K562 (cell line): ENCODE results near the gene TET2. TPM values are rescaled to one million over a fixed set of nuclear protein-coding genes. Genes with fewer than 3 reads are reported as not detected.

Source experiments
- ATAC-seq: fragments of 200-7000 bp; cut with Tn5 transposase; 3 replicates; pipeline ENCODE4 v1.9.1; 2020; ENCODE audit warnings: moderate library complexity
- BruUV-seq: library from RNA; stranded (reverse); fragments of 400-500 nt; replicated peaks from 2 replicates; lab custom pipeline; 2021; lab: Mats Ljungman, UMichigan
- CTCF ChIA-PET: fragments of 300-600 bp; formaldehyde crosslinking; extraction: SDS; loops from one replicate; lab custom pipeline; 2021; ENCODE audit warnings: low intra/inter-chr PET ratio; lab: Yijun Ruan, JAX
- POLR2A ChIA-PET: fragments of 300-600, 350-650 bp; sonication (Branson Sonifier 250); formaldehyde crosslinking; extraction: SDS; loops from one replicate; lab custom pipeline; 2021; ENCODE audit warnings: antibody characterized with exemption, inconsistent platforms; lab: Yijun Ruan, JAX
- DNase-seq, 4 experiments: peaks; one replicate each; pipeline versions ENCODE4 v3.0.0 to v3.0.0-alpha.2; 2011 to 2018; ENCODE audit warnings: low spot score in 3 of 4, mixed read lengths in 3 of 4; ENCODE audit errors: extremely low read depth in 1 of 4
- FAIRE-seq: peaks from 2 replicates; lab custom pipeline; 2011; peaks lifted over from hg19 to GRCh38; lab: Jason Lieb, UNC
- H2AFZ ChIP-seq: 2 replicates; pipeline ENCODE4 v1.6.0; 2011; ENCODE audit warnings: low read depth, low read length, control low read depth, inconsistent platforms
- H3K27ac ChIP-seq: fragments of 200-600 bp; 3 replicates; pipeline ENCODE4 v1.8.0; 2011; ENCODE audit warnings: low read depth, mild to moderate bottlenecking, control low read depth, inconsistent platforms, low read length, moderate library complexity, mixed read lengths; ENCODE audit errors: extremely low read depth
- H3K27me3 ChIP-seq, 2 experiments: fragments of 300-600 bp in 1 of 2; 2 replicates in 1 of 2; 3 replicates in 1 of 2; pipeline versions ENCODE4 v1.6.0 to v1.8.0; 2011; ENCODE audit warnings: inconsistent platforms in 2 of 2, low read length in 2 of 2, mild to moderate bottlenecking in 1 of 2, mixed read lengths in 1 of 2, moderate library complexity in 1 of 2; ENCODE audit not compliant: control insufficient read depth in 2 of 2, insufficient read depth in 2 of 2
- H3K36me3 ChIP-seq: fragments of 300-600 bp; 3 replicates; pipeline ENCODE4 v1.8.0; 2011; ENCODE audit warnings: mild to moderate bottlenecking, low read length, inconsistent platforms; ENCODE audit not compliant: control insufficient read depth, insufficient read depth
- H3K4me1 ChIP-seq, 2 experiments: fragments of 200-600 bp in 1 of 2; replicated peaks in 1 of 2; 2 replicates in 1 of 2; 3 replicates in 1 of 2; pipeline versions ENCODE4 v1.5.1 to v1.8.0; 2011; ENCODE audit warnings: inconsistent platforms in 2 of 2, low read length in 2 of 2, mild to moderate bottlenecking in 1 of 2, mixed read lengths in 1 of 2, moderate library complexity in 1 of 2; ENCODE audit not compliant: control insufficient read depth in 2 of 2, insufficient read depth in 2 of 2
- H3K4me2 ChIP-seq: 2 replicates; pipeline ENCODE4 v1.6.1; 2011; ENCODE audit warnings: low read length, control low read depth, inconsistent platforms, mixed read lengths; ENCODE audit not compliant: insufficient read depth
- H3K4me3 ChIP-seq: fragments of 200-600 bp; sonication (generic), shearing (Covaris generic); 2 replicates; pipeline ENCODE4 v1.5.1; 2016; ENCODE audit warnings: control low read depth, inconsistent platforms
- H3K79me2 ChIP-seq: fragments of 200-600 bp; 3 replicates; pipeline ENCODE4 v1.8.0; 2011; ENCODE audit warnings: low read length, inconsistent platforms; ENCODE audit not compliant: control insufficient read depth, insufficient read depth
- H3K9ac ChIP-seq, 2 experiments: 2 replicates each; pipeline versions ENCODE4 v1.6.0 to v1.6.1; 2011; ENCODE audit warnings: low read depth in 2 of 2, low read length in 2 of 2, control low read depth in 1 of 2, inconsistent platforms in 1 of 2, mild to moderate bottlenecking in 1 of 2, mixed read lengths in 1 of 2; ENCODE audit not compliant: insufficient read depth in 1 of 2
- H3K9me1 ChIP-seq: one replicate; pipeline ENCODE4 v1.6.0; 2011; ENCODE audit warnings: inconsistent platforms, mild to moderate bottlenecking, low read length, moderate library complexity; ENCODE audit not compliant: control insufficient read depth, insufficient read depth
- H3K9me3 ChIP-seq: replicated peaks from 2 replicates; pipeline ENCODE4 v1.5.1; 2011; ENCODE audit warnings: low read depth, low read length, inconsistent platforms; ENCODE audit not compliant: control insufficient read depth, insufficient read depth
- H4K20me1 ChIP-seq: replicated peaks from 2 replicates; pipeline ENCODE4 v1.6.1; 2011; ENCODE audit warnings: low read length, inconsistent platforms, mixed read lengths; ENCODE audit not compliant: control insufficient read depth, insufficient read depth
- BRD9 ChIP-seq: fragments of 450-650 bp; IDR thresholded peaks from 2 replicates; pipeline ENCODE4 v1.6.1; 2018; ENCODE audit warnings: low read depth; ENCODE audit not compliant: partially characterized antibody
- GABPB2 ChIP-seq: fragments of 250-450 bp; sonication (Bioruptor Pico); conservative IDR thresholded peaks from 2 replicates; pipeline ENCODE4 v1.5.1; 2021; ENCODE audit warnings: mild to moderate bottlenecking
- HEY1 ChIP-seq: fragments of 250-450 bp; sonication (Bioruptor Pico); IDR thresholded peaks from 2 replicates; pipeline ENCODE4 v1.5.0; 2020; ENCODE audit warnings: mild to moderate bottlenecking, moderate library complexity, borderline replicate concordance
- MCM2 ChIP-seq: fragments of 450-650 bp; IDR thresholded peaks from 2 replicates; pipeline ENCODE4 v1.6.1; 2017; ENCODE audit warnings: low read depth, mild to moderate bottlenecking
- POLR3A ChIP-seq: IDR thresholded peaks from 2 replicates; pipeline ENCODE4 v1.6.1; 2011; ENCODE audit warnings: borderline replicate concordance, mild to moderate bottlenecking, moderate library complexity; ENCODE audit not compliant: insufficient read length, insufficient read depth; ENCODE audit errors: extremely low read depth
- PTRF ChIP-seq: fragments of 450-650 bp; IDR thresholded peaks from 2 replicates; pipeline ENCODE4 v1.6.1; 2016; ENCODE audit warnings: mild to moderate bottlenecking, missing genetic modification characterization, missing compliant biosample characterization
- PURB ChIP-seq: sonication (generic); formaldehyde crosslinking; IDR thresholded peaks from 2 replicates; pipeline ENCODE4 v1.9.0; 2021; ENCODE audit warnings: low read depth, mild to moderate bottlenecking, missing genetic modification reagents
- SUPT5H ChIP-seq: fragments of 450-650 bp; IDR thresholded peaks from 2 replicates; pipeline ENCODE4 v1.6.1; 2016
- YY1 ChIP-seq, 3 experiments: IDR thresholded peaks; 2 replicates each; pipeline ENCODE4 v1.6.1; 2011; ENCODE audit warnings: low read length in 2 of 3, mild to moderate bottlenecking in 2 of 3, moderate library complexity in 2 of 3, borderline replicate concordance in 1 of 3, control low read depth in 1 of 3, low read depth in 1 of 3; ENCODE audit not compliant: insufficient read depth in 3 of 3, insufficient replicate concordance in 2 of 3, control insufficient read depth in 1 of 3, insufficient read length in 1 of 3; ENCODE audit errors: extremely low read depth in 1 of 3
- ZNF57 ChIP-seq: fragments of 450-650 bp; formaldehyde crosslinking; IDR thresholded peaks from 2 replicates; pipeline ENCODE4 v1.4.0; 2020; ENCODE audit warnings: mild to moderate bottlenecking, moderate library complexity
- WGBS: fragments of 100-300 bp; shearing (Covaris generic); methylation state at CpG from one replicate; pipeline ENCODE4 v1.1.6; 2016; ENCODE audit warnings: low coverage, mixed read lengths; ENCODE audit not compliant: insufficient coverage; ENCODE audit errors: missing lambda C conversion rate; 5-methylcytosine and 5-hydroxymethylcytosine counted together
- in situ Hi-C: fragments of 300-500 bp; cut with MboI; formaldehyde crosslinking; loops from 4 replicates; pipeline ENCODE4 v1.15.0; 2018; ENCODE audit warnings: inconsistent platforms, mixed read lengths
- intact Hi-C: fragments of 100-400 bp; cut with micrococcal nuclease; formaldehyde crosslinking; loops from 2 replicates; pipeline ENCODE4 v1.14.2; 2022
- polyA plus RNA-seq, 8 experiments: library from polyadenylated mRNA; depleted of rRNA in 4 of 8; stranded (reverse) in 5 of 8; unstranded in 3 of 8; fragments of >200 nt; fragmentation: Nextera tagmentation in 2 of 8; fragmentation: Illumina TruSeq in 1 of 8; extraction: Ambion mirVana in 2 of 8; extraction: Trizol in 1 of 8; gene quantifications; 2 replicates each; pipeline versions ENCODE4 v1.2.1 to v1.2.3, GENCODE V29; 2011 to 2014; ENCODE audit warnings: inconsistent platforms in 1 of 8, missing spikeins in 1 of 8
- total RNA-seq, 7 experiments: library from RNA; depleted of rRNA in 6 of 7; stranded (reverse); fragments of >200 nt in 6 of 7; fragmentation: Illumina TruSeq in 2 of 7; extraction: Trizol in 2 of 7; gene quantifications; 2 replicates each; pipeline versions ENCODE4 v1.2.1 to v1.2.3, GENCODE V29; 2011 to 2021; ENCODE audit warnings: low replicate concordance in 1 of 7

The TET2 gene
- total and polyA plus RNA-seq, 9 of the 15 experiments (the other 6 are each of a cell fraction or from before 2014, with no cell fraction given), result 0.80 to 11.1 (median 4.9) TPM

DNA sequence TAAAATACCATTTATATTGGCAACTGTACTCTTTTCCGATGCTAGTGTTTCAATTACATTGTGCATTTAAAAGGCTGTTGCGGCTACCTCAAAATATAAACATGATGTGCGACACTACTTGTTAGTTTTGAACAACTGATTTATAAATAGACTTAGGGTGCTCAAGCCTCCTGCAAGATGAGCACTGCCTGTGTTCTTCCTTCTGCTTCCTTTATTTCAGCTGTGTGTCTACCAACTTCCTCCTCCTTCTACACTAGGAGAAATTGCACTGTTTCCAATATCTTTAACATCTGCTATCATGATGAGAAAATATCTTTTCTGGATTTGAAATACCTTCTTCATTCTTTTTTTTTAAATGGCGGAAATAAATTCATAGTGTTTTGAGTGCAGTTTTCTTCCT is 24.0 kb downstream of the TET2 start:
- H3K4me2 ChIP-seq, result no peak overlapping the region
- TF ChIP-seq HEY1 (CRISPR knock-in tag), result no peak
- no peak for TF ChIP-seq GABPB2 (CRISPR knock-in tag)
- no peak for TF ChIP-seq ZNF57 (CRISPR knock-in tag)
- no peak for TF ChIP-seq BRD9
- no peak overlapping the region for H3K4me3 ChIP-seq
- intact Hi-C loops, result no loop called here
- H2AFZ ChIP-seq, result no peak overlapping the region
- H3K27me3 ChIP-seq, result no peaks in the 10 kb centered on the region
- no peak overlapping the region for H3K9ac ChIP-seq
- ChIA-PET POLR2A (no interaction called here), CTCF (no interaction called here)
- 73% methylated on average over 4 of the region's 4 CpGs for WGBS
- H3K79me2 ChIP-seq, result peaks cover 11% of the 10 kb centered on the region; the same call in 2 of the 3 replicates
- no peaks in the 10 kb centered on the region for H3K36me3 ChIP-seq
- no peak overlapping the region for H3K27ac ChIP-seq
- H3K9me1 ChIP-seq, result no peaks in the 10 kb centered on the region
- no peaks in the 10 kb centered on the region for H4K20me1 ChIP-seq
- no peaks in the 10 kb centered on the region for H3K9me3 ChIP-seq
- DNase-seq (no peak), ATAC-seq (no peak), FAIRE-seq (no peak)
- in situ Hi-C loops, result no loop called here
- no TSS peak for BruUV-seq
- H3K4me1 ChIP-seq, result no peaks in the 10 kb centered on the region

- Histone ChIP-seq H3K36me3 (no peaks in the 10 kb centered on the region), H3K4me2 (no peak overlapping the region), H3K27ac (no peak overlapping the region), H3K9me1 (no peaks in the 10 kb centered on the region), H4K20me1 (no peaks in the 10 kb centered on the region), H3K79me2 (peaks cover 8% of the 10 kb centered on the region; the same call in 2 of the 3 replicates), H3K9ac (no peak overlapping the region), H3K9me3 (no peaks in the 10 kb centered on the region), H2AFZ (no peak overlapping the region), H3K4me3 (no peak overlapping the region), H3K4me1 (no peaks in the 10 kb centered on the region), H3K27me3 (no peaks in the 10 kb centered on the region)
- ATAC-seq (no peak), DNase-seq (no peak), FAIRE-seq (no peak)
- POLR2A ChIA-PET, result interaction anchor here (0.5 kb wide), 1 partner anchor 13 kb away, joined by 3 read pairs; no protein-coding TSS in a partner anchor
- TF ChIP-seq MCM2 (no peak), SUPT5H (no peak), PTRF (tag) (no peak), PURB (CRISPR knock-in tag) (no peak), YY1 (IDR thresholded peaks at IDR 0.05; ENCODE audit: borderline replicate concordance in 1 of 3, control insufficient read depth in 1 of 3, extremely low read depth in 1 of 3, insufficient read depth in 3 of 3, insufficient read length in 1 of 3, insufficient replicate concordance in 2 of 3, low read depth in 1 of 3, low read length in 2 of 3) (no peak), POLR3A (no peak)
- WGBS, result 78% methylated on average over 1 of the region's 1 CpG
- CTCF ChIA-PET, result no interaction called here
- in situ Hi-C loops, result no loop called here
- intact Hi-C loops, result no loop called here
- BruUV-seq, result no TSS peak
Observed at GRCh38 chr4:105171912-105172311, 25.2 kb downstream of the TET2 start.
